PC-9 (cell line): ENCODE data around the gene CHD8. TPM values are rescaled to one million over a fixed set of nuclear protein-coding genes. Genes with fewer than 3 reads are reported as not detected.
A peak's percentile ranks its signal among the peaks of the same experiment; 100 is the strongest.
"Not testable (repeated sequence)": the region's sequence is repeated elsewhere in the genome, so short reads cannot be mapped to it uniquely, and the experiment has no call there.

Experiments used
- BruUV-seq: library from RNA; stranded (reverse); fragments of 400-500 nt; replicated peaks from 2 replicates; lab custom pipeline; 2021; lab: Mats Ljungman, UMichigan
- CTCF ChIA-PET: fragments of 300-600 bp; sonication (Branson Sonifier 250); formaldehyde crosslinking; loops from one replicate; lab custom pipeline; 2022; ENCODE audit warnings: antibody characterized with exemption; lab: Charles Lee
- POLR2A ChIA-PET: fragments of 300-600 bp; sonication (Branson Sonifier 250); formaldehyde crosslinking; loops from one replicate; lab custom pipeline; 2022; ENCODE audit warnings: antibody characterized with exemption; ENCODE audit not compliant: unreplicated experiment; lab: Charles Lee
- DNase-seq, 2 experiments: peaks; one replicate each; pipeline versions ENCODE4 v3.0.0 to v3.0.0-alpha.2; 2015 to 2022; ENCODE audit warnings: mixed read lengths in 1 of 2
- H2AFZ ChIP-seq: fragments of 200-600 bp; sonication (generic); 2 replicates; pipeline ENCODE4 v1.8.1; 2017; ENCODE audit warnings: antibody characterized with exemption
- H3F3A ChIP-seq: fragments of 200-600 bp; sonication (generic); 2 replicates; pipeline ENCODE4 v1.8.1; 2017; ENCODE audit warnings: antibody characterized with exemption, mild to moderate bottlenecking, low read depth; ENCODE audit not compliant: insufficient read depth
- H3K27ac ChIP-seq: fragments of 200-600 bp; sonication (generic); 2 replicates; pipeline ENCODE4 v1.6.1; 2016; ENCODE audit warnings: mixed run types
- H3K27me3 ChIP-seq: fragments of 200-600 bp; sonication (generic); 2 replicates; pipeline ENCODE4 v1.6.1; 2016; ENCODE audit warnings: low read depth, mixed run types; ENCODE audit not compliant: insufficient read depth
- H3K36me3 ChIP-seq: fragments of 200-600 bp; sonication (generic); 2 replicates; pipeline ENCODE4 v1.6.1; 2016; ENCODE audit warnings: low read depth, mixed run types
- H3K4me1 ChIP-seq: fragments of 200-600 bp; sonication (generic); replicated peaks from 2 replicates; pipeline ENCODE4 v1.6.1; 2016; ENCODE audit warnings: mixed run types; ENCODE audit not compliant: insufficient read depth
- H3K4me2 ChIP-seq: fragments of 200-600 bp; sonication (generic); 2 replicates; pipeline ENCODE4 v1.6.1; 2017; ENCODE audit warnings: mixed run types
- H3K4me3 ChIP-seq: fragments of 200-600 bp; sonication (generic); 2 replicates; pipeline ENCODE4 v1.6.1; 2016; ENCODE audit warnings: mixed run types
- H3K79me2 ChIP-seq: fragments of 200-600 bp; sonication (generic); 2 replicates; pipeline ENCODE4 v1.6.1; 2017; ENCODE audit warnings: low read depth, mixed run types
- H3K9me2 ChIP-seq: fragments of 200-600 bp; sonication (generic); 2 replicates; pipeline ENCODE4 v1.8.1; 2017; ENCODE audit warnings: mild to moderate bottlenecking; ENCODE audit not compliant: insufficient read depth
- H3K9me3 ChIP-seq: fragments of 200-600 bp; sonication (generic); 2 replicates; pipeline ENCODE4 v1.8.1; 2016; ENCODE audit warnings: low read depth; ENCODE audit not compliant: insufficient read depth
- H4K20me1 ChIP-seq: fragments of 200-600 bp; sonication (generic); 2 replicates; pipeline ENCODE4 v1.8.1; 2017; ENCODE audit not compliant: insufficient read depth
- EZH2 ChIP-seq: fragments of 200-600 bp; sonication (generic); IDR thresholded peaks from 2 replicates; pipeline ENCODE4 v1.8.0; 2017; ENCODE audit warnings: antibody characterized with exemption, low read depth
- intact Hi-C: fragments of 100-400 bp; cut with micrococcal nuclease; formaldehyde crosslinking; loops from one replicate; pipeline ENCODE4 v1.10.0; 2022; ENCODE audit not compliant: unreplicated experiment
- total RNA-seq: library from RNA; stranded (reverse); gene quantifications from 2 replicates; pipeline ENCODE4 v1.2.3, GENCODE V29; 2021
- TF ChIP-seq, protein P1 (sequence below): fragments of 200-600 bp; sonication (generic); conservative IDR thresholded peaks from 2 replicates; pipeline ENCODE4 v1.6.1; 2017; ENCODE audit warnings: mixed run types, antibody characterized with exemption, mild to moderate bottlenecking, moderate library complexity

The CHD8 gene
- total RNA-seq, 1 experiment from 2014 or later, result 57.3 TPM

DNA sequence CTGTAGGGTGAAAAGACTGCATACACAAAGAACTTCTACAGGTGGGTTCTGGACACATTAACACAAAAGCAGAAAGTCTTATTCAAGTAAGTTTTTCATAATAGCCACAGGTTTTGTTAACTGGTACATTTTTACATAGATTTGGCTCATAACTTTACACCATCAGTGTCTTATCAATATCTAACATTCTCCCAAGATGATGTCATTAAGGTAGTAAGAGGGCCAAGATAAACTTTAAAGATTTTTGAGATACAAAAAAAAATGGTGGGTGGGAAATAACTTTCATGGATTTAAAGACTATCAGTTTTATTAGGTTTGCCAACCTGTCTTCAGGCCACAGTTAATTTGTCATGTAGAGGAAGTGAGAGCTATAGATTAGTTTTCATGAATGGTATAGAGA, 73.8 kb downstream of the CHD8 start:
- Histone ChIP-seq H3K9me3 (no peaks in the 10 kb centered on the region), H4K20me1 (peaks cover 12% of the 10 kb centered on the region; the same call in 1 of the 2 replicates), H3K79me2 (peaks cover 59% of the 10 kb centered on the region), H3K4me2 (peak overlapping the region; percentile 91), H2AFZ (no peak overlapping the region), H3K4me1 (peaks cover 7% of the 10 kb centered on the region; the same call in 1 of the 2 replicates), H3K36me3 (0 out of 2 replicates have a peak, but pooled peaks cover 4% of the 10 kb centered on the region), H3K9me2 (no peaks in the 10 kb centered on the region), H3K27ac (no peak overlapping the region), H3K27me3 (no peaks in the 10 kb centered on the region), H3K4me3 (peak overlapping the region; percentile 92; the same call in 1 of the 2 replicates), H3F3A (peaks cover 10% of the 10 kb centered on the region; the same call in 1 of the 2 replicates)
- no peak for TF ChIP-seq EZH2
- TF ChIP-seq, protein P1, sequence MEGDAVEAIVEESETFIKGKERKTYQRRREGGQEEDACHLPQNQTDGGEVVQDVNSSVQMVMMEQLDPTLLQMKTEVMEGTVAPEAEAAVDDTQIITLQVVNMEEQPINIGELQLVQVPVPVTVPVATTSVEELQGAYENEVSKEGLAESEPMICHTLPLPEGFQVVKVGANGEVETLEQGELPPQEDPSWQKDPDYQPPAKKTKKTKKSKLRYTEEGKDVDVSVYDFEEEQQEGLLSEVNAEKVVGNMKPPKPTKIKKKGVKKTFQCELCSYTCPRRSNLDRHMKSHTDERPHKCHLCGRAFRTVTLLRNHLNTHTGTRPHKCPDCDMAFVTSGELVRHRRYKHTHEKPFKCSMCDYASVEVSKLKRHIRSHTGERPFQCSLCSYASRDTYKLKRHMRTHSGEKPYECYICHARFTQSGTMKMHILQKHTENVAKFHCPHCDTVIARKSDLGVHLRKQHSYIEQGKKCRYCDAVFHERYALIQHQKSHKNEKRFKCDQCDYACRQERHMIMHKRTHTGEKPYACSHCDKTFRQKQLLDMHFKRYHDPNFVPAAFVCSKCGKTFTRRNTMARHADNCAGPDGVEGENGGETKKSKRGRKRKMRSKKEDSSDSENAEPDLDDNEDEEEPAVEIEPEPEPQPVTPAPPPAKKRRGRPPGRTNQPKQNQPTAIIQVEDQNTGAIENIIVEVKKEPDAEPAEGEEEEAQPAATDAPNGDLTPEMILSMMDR, result no peak
- POLR2A ChIA-PET, result no interaction called here
- BruUV-seq, result no TSS peak
- intact Hi-C loops, result loop anchor here (2.0 to 10.0 kb wide), 2 partner anchors 73 to 117 kb away; partner anchors contain the start of gene HNRNPC
- no peak for DNase-seq
- CTCF ChIA-PET, result no interaction called here

DNA sequence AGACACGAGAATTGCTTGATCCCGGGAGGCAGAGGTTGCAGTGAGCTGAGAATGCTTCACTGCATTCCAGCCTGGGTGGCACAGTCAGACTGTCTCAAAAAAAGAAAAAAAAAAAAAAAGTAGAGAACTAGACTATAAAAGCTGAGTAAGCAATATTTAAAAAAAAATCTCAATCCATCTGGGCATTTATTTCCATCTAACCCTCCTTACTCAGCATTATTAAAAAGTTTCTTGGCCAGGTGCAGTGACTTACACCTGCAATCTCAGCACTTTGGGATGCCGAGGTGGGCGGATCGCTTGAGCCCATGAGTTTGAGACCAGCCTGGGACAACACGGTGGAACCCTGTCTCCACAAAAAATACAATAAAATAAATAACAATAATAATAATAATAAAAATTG, 76.6 kb downstream of the CHD8 start:
- H3K4me2 ChIP-seq, result no peak overlapping the region
- ChIA-PET CTCF (no interaction called here), POLR2A (no interaction called here)
- no peak overlapping the region for H3K27ac ChIP-seq
- peaks cover 27% of the 10 kb centered on the region for H4K20me1 ChIP-seq
- 0 out of 2 replicates have a peak, but pooled peaks cover 4% of the 10 kb centered on the region for H3K36me3 ChIP-seq
- no peaks in the 10 kb centered on the region for H3K9me3 ChIP-seq
- intact Hi-C loops, result loop anchor here (10.0 kb wide), 1 partner anchor 135 kb away; no protein-coding TSS in a partner anchor
- H3K27me3 ChIP-seq, result no peaks in the 10 kb centered on the region
- no peak for DNase-seq
- no peak overlapping the region for H2AFZ ChIP-seq
- H3K4me3 ChIP-seq, result no peak overlapping the region
- H3K79me2 ChIP-seq, result peaks cover 71% of the 10 kb centered on the region
- TF ChIP-seq EZH2, result no peak
- TF ChIP-seq, protein P1, result no peak
- peaks cover 2% of the 10 kb centered on the region; the same call in 1 of the 2 replicates for H3F3A ChIP-seq
- peaks cover 7% of the 10 kb centered on the region; the same call in 1 of the 2 replicates for H3K4me1 ChIP-seq
- H3K9me2 ChIP-seq, result no peaks in the 10 kb centered on the region
- no TSS peak for BruUV-seq

DNA sequence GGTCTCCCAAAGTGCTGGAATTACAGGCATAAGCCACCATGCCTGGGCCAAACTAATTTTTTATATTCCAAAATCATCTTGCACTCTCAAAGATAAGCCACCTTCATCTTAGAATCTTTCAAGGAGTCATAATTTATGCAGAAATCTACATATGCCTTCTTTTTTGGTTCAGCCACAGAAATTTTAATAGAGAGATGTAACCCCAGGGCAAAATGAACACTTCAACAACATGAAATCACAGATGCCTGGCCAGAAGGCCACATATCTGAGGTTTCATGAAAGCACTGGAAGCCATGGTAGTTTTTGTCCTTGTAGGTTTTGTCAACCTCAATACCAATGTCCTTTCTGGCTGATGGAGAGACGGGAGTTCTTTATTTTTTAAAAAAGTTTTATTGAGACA, 81.9 kb downstream of the CHD8 start:
- peaks cover 27% of the 10 kb centered on the region for H3K79me2 ChIP-seq
- ChIA-PET CTCF (no interaction called here), POLR2A (no interaction called here)

DNA sequence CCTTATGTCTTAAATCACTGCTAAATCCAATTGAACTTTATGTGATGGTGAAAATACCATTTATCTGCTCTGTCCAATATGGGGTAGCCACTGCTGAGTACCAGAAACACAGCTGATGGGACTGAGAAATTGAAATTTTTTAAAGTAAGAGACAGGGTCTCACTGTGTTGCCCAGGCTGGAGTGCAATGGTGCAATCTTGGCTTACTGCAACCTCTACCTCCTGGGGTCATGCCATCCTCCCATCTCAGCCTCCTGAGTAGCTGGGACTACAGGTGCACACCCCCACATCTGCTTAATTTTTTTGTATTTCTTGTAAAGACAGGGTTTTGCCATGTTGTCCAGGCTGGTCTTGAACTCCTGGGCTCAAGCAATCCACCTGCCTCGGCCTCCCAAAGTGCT, 83.1 kb downstream of the CHD8 start:
- H3K9me2 ChIP-seq, BruUV-seq, H3F3A ChIP-seq, H2AFZ ChIP-seq, H3K27ac ChIP-seq, H3K36me3 ChIP-seq, POLR2A ChIA-PET, CTCF ChIA-PET, H3K27me3 ChIP-seq, H3K4me2 ChIP-seq, H3K4me1 ChIP-seq, H3K4me3 ChIP-seq, H3K9me3 ChIP-seq, DNase-seq: not testable (repeated sequence)
- intact Hi-C loops, result loop anchor here (10.0 kb wide), 1 partner anchor 128 kb away; no protein-coding TSS in a partner anchor
- Histone ChIP-seq H3K79me2 (peaks cover 18% of the 10 kb centered on the region), H4K20me1 (peaks cover 21% of the 10 kb centered on the region)

More for the DNA sequence above, 81.9 kb downstream of the CHD8 start:
- no peaks in the 10 kb centered on the region for H3K27me3 ChIP-seq
- no peak overlapping the region for H3K4me2 ChIP-seq
- intact Hi-C loops, result loop anchor here (10.0 kb wide), 1 partner anchor 129 kb away; no protein-coding TSS in a partner anchor
- no peaks in the 10 kb centered on the region for H3K36me3 ChIP-seq
- no peak overlapping the region for H3K4me3 ChIP-seq
- TF ChIP-seq EZH2, result no peak
- TF ChIP-seq, protein P1, result no peak
- no peaks in the 10 kb centered on the region for H3K4me1 ChIP-seq
- H2AFZ ChIP-seq, result no peak overlapping the region
- H3F3A ChIP-seq, result no peaks in the 10 kb centered on the region
- H3K27ac ChIP-seq, result no peak overlapping the region
- no peaks in the 10 kb centered on the region for H3K9me2 ChIP-seq
- no peaks in the 10 kb centered on the region for H3K9me3 ChIP-seq
- H4K20me1 ChIP-seq, result peaks cover 21% of the 10 kb centered on the region
- no TSS peak for BruUV-seq
- DNase-seq, result no peak
